Esophagus (tissue), 2 donors: ENCODE data around the gene CEBPB. TPM values are rescaled to one million over a fixed set of nuclear protein-coding genes. Genes with fewer than 3 reads are reported as not detected.
A peak's percentile ranks its signal among the peaks of the same experiment; 100 is the strongest.

Experiments
- H3K27ac ChIP-seq, 2 donors: one replicate each; pipeline ENCODE4 v1.5.1; 2013; ENCODE audit warnings: low read depth in 2 of 2, mild to moderate bottlenecking in 2 of 2, inconsistent platforms in 1 of 2, low read length in 1 of 2, moderate library complexity in 1 of 2
- H3K27me3 ChIP-seq, 2 donors: one replicate each; pipeline ENCODE4 v1.6.1; 2013; ENCODE audit warnings: low read length in 2 of 2, control low read depth in 1 of 2, mild to moderate bottlenecking in 1 of 2; ENCODE audit not compliant: insufficient read depth in 2 of 2, control insufficient read depth in 1 of 2
- H3K36me3 ChIP-seq, 2 donors: one replicate each; pipeline ENCODE4 v1.6.1; 2013; ENCODE audit warnings: low read length in 1 of 2; ENCODE audit not compliant: control insufficient read depth in 2 of 2, insufficient read depth in 2 of 2
- H3K4me1 ChIP-seq, 2 donors: one replicate each; pipeline ENCODE4 v1.6.1; 2013; ENCODE audit warnings: low read length in 1 of 2; ENCODE audit not compliant: control insufficient read depth in 2 of 2, insufficient read depth in 2 of 2
- H3K4me3 ChIP-seq, 2 donors: one replicate each; pipeline ENCODE4 v1.5.1; 2013; ENCODE audit warnings: low read length in 2 of 2, mild to moderate bottlenecking in 2 of 2, low read depth in 1 of 2, moderate library complexity in 1 of 2
- H3K9me3 ChIP-seq, 2 donors: one replicate each; pipeline ENCODE4 v1.6.1; 2013; ENCODE audit warnings: mild to moderate bottlenecking in 2 of 2, low read depth in 1 of 2, low read length in 1 of 2, moderate library complexity in 1 of 2; ENCODE audit not compliant: control insufficient read depth in 2 of 2, insufficient read depth in 1 of 2
- WGBS, 2 donors: extraction: QIAGEN DNeasy Blood & Tissue Kit; methylation state at CpG; one replicate each; pipeline ENCODE4 v1.1.7; 2013; 5-methylcytosine and 5-hydroxymethylcytosine counted together
- polyA plus RNA-seq, 2 donors: library from polyadenylated mRNA; stranded (reverse); fragments of 200-250 nt; gene quantifications; one replicate each; pipeline ENCODE4 v1.2.3, GENCODE V29; 2013
- donor health status: healthy with polysubstance abuse.
- donor health status: Bipolar disorder and iron deficiency.

The CEBPB gene
- polyA plus RNA-seq: 10 to 100 TPM in 1 of 2 donors, 1 to 10 TPM in 1; 6.9 to 19.6 TPM

DNA sequence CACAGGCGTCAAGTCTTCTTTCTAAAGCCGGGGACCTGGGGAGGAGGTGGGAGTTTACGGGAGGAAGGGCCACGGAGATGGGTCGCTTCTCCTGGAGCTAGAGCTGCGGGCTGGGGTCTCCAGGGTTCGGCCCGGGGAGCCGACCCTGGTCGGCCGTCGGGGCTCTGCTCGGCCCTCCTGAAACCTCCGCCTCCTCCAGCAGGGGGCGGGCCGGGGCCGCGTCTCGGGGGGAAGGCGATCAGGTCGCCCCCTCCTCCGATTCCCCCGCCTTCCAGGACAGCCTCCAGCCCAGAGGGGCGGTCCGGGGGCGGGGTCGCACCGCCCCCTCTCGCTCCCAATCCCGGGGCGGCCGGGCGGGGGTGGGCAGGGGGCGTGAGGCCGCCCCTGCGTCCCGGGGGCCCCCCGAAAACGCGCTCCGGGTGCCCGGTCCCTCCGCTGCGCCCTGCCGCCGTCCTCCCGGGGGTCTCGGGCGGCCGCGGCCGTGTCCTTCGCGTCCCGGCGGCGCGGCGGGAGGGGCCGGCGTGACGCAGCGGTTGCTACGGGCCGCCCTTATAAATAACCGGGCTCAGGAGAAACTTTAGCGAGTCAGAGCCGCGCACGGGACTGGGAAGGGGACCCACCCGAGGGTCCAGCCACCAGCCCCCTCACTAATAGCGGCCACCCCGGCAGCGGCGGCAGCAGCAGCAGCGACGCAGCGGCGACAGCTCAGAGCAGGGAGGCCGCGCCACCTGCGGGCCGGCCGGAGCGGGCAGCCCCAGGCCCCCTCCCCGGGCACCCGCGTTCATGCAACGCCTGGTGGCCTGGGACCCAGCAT lies at the start of gene CEBPB:
Gene CEBPB, plus strand, starts transcription at position 580 of the 814 bp plus-strand sequence. Its CDS starts 204 bp downstream, at position 784.
- H3K27me3 ChIP-seq: no peaks in the 10 kb centered on the region
- peak within 1 kb of the TSS; percentile 98 to 99 for H3K27ac ChIP-seq
- 0 to 1% methylated on average over 69 to 89 of the region's 89 CpGs for WGBS, 2 donors
- H3K4me3 ChIP-seq: peak within 1 kb of the TSS; percentile 82 to 94
- no peaks in the 10 kb centered on the region for H3K9me3 ChIP-seq
- H3K36me3 ChIP-seq: peaks cover 4 to 13% of the 10 kb centered on the region in 2 donors
- H3K4me1 ChIP-seq: peaks cover 0 to 19% of the 10 kb centered on the region in 2 donors

DNA sequence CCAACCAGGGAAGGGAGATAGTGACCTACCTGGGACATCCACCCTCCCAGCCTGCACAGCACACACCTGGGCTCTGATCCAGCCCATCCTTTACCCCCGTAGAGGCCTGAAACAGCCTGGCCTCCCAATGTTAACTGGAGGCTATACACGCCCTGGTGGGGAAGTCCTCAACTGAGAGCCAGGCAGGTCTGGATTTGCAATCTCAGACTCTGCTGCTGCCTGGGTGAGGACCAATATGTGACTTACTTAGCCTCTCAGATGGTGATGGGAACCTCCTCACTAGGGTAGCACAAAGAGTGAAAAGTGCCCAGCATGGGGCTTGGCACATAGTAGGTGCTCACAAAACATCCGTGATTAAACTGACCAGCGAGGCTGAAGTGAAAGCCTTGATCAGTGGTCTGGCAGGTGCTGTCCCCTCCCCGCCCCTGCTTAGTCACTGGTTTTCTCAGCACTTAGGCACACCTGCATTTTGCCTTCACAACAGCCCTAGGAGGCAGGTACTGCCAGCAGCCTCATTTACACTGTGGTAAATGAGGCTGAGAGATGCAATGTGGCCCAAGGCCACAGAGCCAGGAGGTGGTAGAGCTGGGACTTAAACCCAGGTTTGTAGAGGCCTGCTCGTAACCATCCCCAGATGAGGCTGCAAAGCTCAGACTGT lies 49.5 kb upstream of the CEBPB start:
- Histone ChIP-seq H3K27ac (peak overlapping the region; percentile 50 to 87), H3K9me3 (no peaks in the 10 kb centered on the region), H3K4me3 (no peak overlapping the region), H3K4me1 (peaks cover 6 to 36% of the 10 kb centered on the region in 2 donors), H3K36me3 (peaks cover 4 to 20% of the 10 kb centered on the region in 2 donors), H3K27me3 (no peaks in the 10 kb centered on the region)
- whole genome bisulfite sequencing, 2 donors: 49 to 71% methylated on average over 6 of the region's 6 CpGs

DNA sequence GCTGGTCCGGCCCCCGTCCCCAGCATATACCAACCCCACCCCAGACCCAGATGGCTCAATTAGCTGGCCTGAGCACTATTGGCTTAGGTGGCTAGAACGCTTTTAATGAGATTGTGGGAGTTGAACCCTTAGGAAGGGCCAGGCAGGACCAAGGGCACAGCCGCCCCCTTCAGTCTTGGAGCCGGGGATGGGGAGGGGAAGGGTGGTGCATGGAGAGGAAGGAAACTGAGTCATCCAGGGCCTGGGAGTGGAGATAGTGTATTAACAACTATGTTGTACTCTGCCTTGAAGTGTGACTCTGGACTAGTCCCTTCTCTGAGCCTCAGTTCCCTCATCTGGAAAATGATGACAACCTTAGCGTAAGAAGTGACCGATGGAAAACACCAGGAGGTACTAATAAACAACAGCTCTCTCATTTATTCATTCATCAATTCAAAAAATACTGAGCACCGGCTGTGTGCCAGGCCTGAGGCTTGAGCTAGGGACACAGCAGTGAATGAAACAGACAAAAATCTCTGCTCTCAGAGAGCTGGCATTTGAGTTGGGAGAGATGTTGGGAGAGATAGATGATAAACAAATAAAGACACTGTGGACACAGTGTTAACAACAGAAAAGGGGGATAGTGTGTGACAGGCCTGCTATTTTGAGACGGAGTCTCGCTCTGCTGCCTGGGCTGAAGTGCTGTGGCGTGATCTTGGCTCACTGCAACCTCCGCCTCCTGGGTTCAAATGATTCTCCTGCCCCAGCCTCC lies 48.6 kb upstream of the CEBPB start:
- H3K4me1 ChIP-seq: peaks cover 6 to 43% of the 10 kb centered on the region in 2 donors
- H3K9me3 ChIP-seq: no peaks in the 10 kb centered on the region
- peaks cover 4 to 20% of the 10 kb centered on the region in 2 donors for H3K36me3 ChIP-seq
- peak overlapping the region; percentile 49 to 87 for H3K27ac ChIP-seq
- H3K27me3 ChIP-seq: no peaks in the 10 kb centered on the region
- H3K4me3 ChIP-seq: no peak overlapping the region
- 69 to 79% methylated on average over 12 of the region's 12 CpGs for WGBS, 2 donors

GRCh38 chr20:50142812-50143211 lies 47.8 kb upstream of the CEBPB start:
- Histone ChIP-seq H3K27ac (peak overlapping the region; percentile 31 to 58), H3K9me3 (no peaks in the 10 kb centered on the region), H3K4me1 (peaks cover 6 to 49% of the 10 kb centered on the region in 2 donors), H3K4me3 (no peak overlapping the region), H3K27me3 (no peaks in the 10 kb centered on the region), H3K36me3 (peaks cover 4 to 20% of the 10 kb centered on the region in 2 donors)
- WGBS, 2 donors: 72 to 73% methylated on average over 6 of the region's 6 CpGs

DNA sequence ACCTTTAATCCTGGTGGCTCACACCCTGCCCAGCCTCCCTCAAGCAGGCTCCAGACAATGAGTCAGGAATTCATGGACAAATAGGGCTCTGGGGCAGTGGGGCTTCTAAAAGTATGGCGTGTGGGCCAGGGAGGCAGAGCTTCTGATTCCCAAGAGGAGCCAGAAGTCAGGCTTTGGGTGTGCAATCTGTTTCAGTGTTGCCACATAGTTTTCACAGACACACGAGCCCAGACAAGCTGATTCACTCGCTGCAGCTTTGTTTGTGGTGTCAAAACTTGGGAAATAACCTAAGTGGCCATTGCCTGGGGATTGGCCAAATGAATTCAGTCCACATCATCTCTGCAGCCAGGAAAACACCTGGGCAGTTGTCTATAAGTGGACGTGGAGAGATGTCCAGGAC lies 46.3 kb upstream of the CEBPB start:
- 25 to 53% methylated on average over 4 of the region's 4 CpGs for WGBS, 2 donors
- no peak overlapping the region for H3K4me3 ChIP-seq
- peak overlapping the region; percentile 75 to 93 for H3K27ac ChIP-seq
- peaks cover 10 to 29% of the 10 kb centered on the region in 2 donors for H3K36me3 ChIP-seq
- no peaks in the 10 kb centered on the region for H3K27me3 ChIP-seq
- peaks cover 10 to 48% of the 10 kb centered on the region in 2 donors for H3K4me1 ChIP-seq
- no peaks in the 10 kb centered on the region for H3K9me3 ChIP-seq

DNA sequence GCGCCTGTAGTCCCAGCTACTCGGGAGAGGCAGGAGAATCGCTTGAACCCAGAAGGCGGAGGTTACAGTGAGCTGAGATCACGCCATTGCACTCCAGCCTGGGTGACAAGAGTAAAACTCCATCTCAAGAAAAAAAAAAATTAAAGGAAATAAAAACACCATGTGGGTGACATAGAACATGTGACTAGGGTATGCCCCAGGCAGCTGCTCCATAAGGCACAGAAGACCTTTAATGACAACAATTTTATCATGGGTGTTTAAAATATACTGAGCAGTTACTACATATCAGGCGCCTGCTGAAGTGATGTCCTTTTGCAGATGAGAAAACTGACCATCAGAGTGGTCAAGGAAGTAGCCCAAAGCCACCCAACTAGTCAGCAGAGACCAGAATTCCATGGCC lies 45.1 kb upstream of the CEBPB start:
- no peak overlapping the region for H3K4me3 ChIP-seq
- H3K27ac ChIP-seq: peak overlapping the region; percentile 98 to 100
- no peaks in the 10 kb centered on the region for H3K9me3 ChIP-seq
- peaks cover 15 to 57% of the 10 kb centered on the region in 2 donors for H3K4me1 ChIP-seq
- no peaks in the 10 kb centered on the region for H3K27me3 ChIP-seq
- H3K36me3 ChIP-seq: peaks cover 11 to 22% of the 10 kb centered on the region in 2 donors
- WGBS, 2 donors: 77 to 91% methylated on average over 6 of the region's 6 CpGs

DNA sequence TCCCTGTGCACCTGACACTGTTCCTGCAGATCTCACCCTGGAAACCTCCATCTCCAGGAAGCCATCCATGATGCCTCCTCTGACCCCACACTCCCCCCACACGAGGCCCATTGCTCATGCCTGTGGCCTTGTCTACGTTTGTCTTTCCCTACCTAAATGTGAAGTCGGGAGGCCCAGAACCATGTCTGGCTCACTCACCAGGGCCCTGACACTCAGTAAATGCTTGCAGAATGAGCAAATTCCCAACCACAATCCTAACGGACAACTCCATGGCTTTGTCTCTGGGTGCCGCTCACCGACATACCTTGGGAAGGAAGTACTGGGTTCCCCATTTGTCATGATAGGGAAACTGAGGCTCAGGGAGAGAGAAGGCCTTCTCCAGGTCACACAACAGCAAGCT lies 44.4 kb upstream of the CEBPB start:
- Histone ChIP-seq H3K36me3 (peaks cover 11 to 21% of the 10 kb centered on the region in 2 donors), H3K27ac (peak overlapping the region; percentile 98 to 100), H3K9me3 (no peaks in the 10 kb centered on the region), H3K4me1 (peaks cover 14 to 54% of the 10 kb centered on the region in 2 donors), H3K4me3 (peak overlapping the region; percentile 15 to 20), H3K27me3 (no peaks in the 10 kb centered on the region)
- WGBS, 2 donors: 71 to 72% methylated on average over 6 of the region's 6 CpGs

DNA sequence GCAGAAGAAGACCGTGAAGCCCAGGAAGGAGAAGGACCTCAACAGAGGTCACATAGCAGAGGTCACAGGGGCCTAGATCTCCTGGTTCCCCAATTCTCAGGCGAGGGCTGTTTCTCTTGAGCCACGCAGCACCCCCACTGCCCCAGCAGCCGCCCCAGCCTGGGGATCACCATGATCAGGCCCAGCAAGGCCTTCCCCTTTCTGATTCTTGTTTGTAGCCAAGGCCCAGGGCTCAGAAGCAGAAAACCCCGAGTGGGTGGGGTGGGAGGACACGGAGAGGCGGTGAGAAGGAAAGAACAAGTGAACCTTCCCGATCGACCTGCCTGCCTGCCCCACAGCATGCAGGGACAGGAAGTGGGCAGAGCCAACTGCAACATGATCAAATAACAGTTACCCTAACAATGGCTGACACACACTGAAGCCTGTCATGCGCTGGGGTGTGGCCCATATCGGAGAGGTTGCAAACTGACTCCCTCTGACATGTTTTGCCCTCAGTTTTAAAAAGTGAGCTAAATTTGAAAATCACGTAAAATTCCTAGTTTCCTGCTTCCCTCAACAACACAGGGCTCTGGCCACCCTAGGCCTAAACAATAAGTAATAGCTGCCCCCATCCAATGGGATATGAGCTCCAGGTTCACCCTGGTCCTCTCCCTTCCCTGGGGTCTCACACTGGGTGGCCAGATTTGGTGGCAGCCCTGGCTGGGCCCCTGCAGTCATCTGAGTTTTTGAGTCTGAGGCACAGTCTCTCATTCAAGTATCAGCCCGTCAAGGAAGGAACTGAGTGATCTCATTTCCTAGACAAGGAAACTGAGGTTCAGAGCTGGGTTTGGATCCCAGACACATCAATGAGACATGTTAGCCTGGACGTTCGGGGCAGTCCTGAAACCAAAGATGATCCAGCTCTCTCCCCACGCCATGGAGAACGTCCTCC lies 43.6 kb upstream of the CEBPB start:
- H3K9me3 ChIP-seq: no peaks in the 10 kb centered on the region
- H3K36me3 ChIP-seq: peaks cover 11 to 18% of the 10 kb centered on the region in 2 donors
- H3K27ac ChIP-seq: peak overlapping the region; percentile 98 to 100
- H3K27me3 ChIP-seq: no peaks in the 10 kb centered on the region
- 24 to 39% methylated on average over 17 of the region's 17 CpGs for WGBS, 2 donors
- H3K4me1 ChIP-seq: peaks cover 15 to 55% of the 10 kb centered on the region in 2 donors
- peak overlapping the region; percentile 15 to 20 for H3K4me3 ChIP-seq
